Motor neuron (in vitro differentiated cells): ENCODE results near the gene EFNA3. TPM values are rescaled to one million over a fixed set of nuclear protein-coding genes. Genes with fewer than 3 reads are reported as not detected.

Experiments
- total RNA-seq, 8 experiments: library from RNA; unstranded; fragments of 300-600 nt; gene quantifications; 2 replicates each; pipeline versions ENCODE4 v1.2.3 to v1.2.4, GENCODE V29; 2022

EFNA3 gene
- total RNA-seq, 8 experiments from 2014 or later: 0.71 to 53.7 (median 27.8) TPM

Other genes with a start within 250 kb of the EFNA3 start
- gene KCNN3, start 208.6 kb upstream of the EFNA3 start, total RNA-seq: 10 to 100 TPM in 1 of 8 experiments, 1 to 10 TPM in 4, under 1 TPM in 3; 0.50 to 16.1 (median 1.5) TPM
- gene PMVK, start 142.1 kb upstream of the EFNA3 start, total RNA-seq: 10 to 100 TPM; 11.5 to 47.1 (median 24.6) TPM
- 100 to 1,000 TPM in 2 of 8 experiments, 10 to 100 TPM in 6; 12.4 to 156 (median 30.8) TPM for gene PBXIP1, start 122.7 kb upstream of the EFNA3 start, total RNA-seq
- gene PYGO2, start 117.1 kb upstream of the EFNA3 start, total RNA-seq: 10 to 100 TPM; 14.4 to 49.9 (median 26.5) TPM
- 100 to 1,000 TPM in 2 of 8 experiments, 10 to 100 TPM in 6; 24.8 to 184 (median 53.5) TPM for gene SHC1, start 108.1 kb upstream of the EFNA3 start, total RNA-seq
- 100 to 1,000 TPM in 1 of 8 experiments, 10 to 100 TPM in 7; 21.6 to 257 (median 42.5) TPM for gene CKS1B, start 104.2 kb upstream of the EFNA3 start, total RNA-seq
- 10 to 100 TPM; 34.1 to 76.9 (median 49.2) TPM for gene FLAD1, start 95.5 kb upstream of the EFNA3 start, total RNA-seq
- gene LENEP, start 85.3 kb upstream of the EFNA3 start, total RNA-seq: 1 to 10 TPM in 4 of 8 experiments, under 1 TPM in 3, not detected in 1; 0.38 to 3.4 (median 1.3) TPM
- 10 to 100 TPM in 3 of 8 experiments, 1 to 10 TPM in 5; 3.1 to 26.9 (median 8.6) TPM for gene ZBTB7B, start 76.0 kb upstream of the EFNA3 start, total RNA-seq
- 1 to 10 TPM in 2 of 8 experiments, under 1 TPM in 5, not detected in 1; 0.22 to 2.8 (median 0.78) TPM for gene DCST2, start 45.1 kb upstream of the EFNA3 start, total RNA-seq
- under 1 TPM in 2 of 8 experiments, not detected in 6; 0.16 to 1.00 TPM for gene DCST1, start 45.0 kb upstream of the EFNA3 start, total RNA-seq
- gene ADAM15, start 27.5 kb upstream of the EFNA3 start, total RNA-seq: 10 to 100 TPM; 15.7 to 76.9 (median 28.1) TPM
- gene EFNA4, start 15.1 kb upstream of the EFNA3 start, total RNA-seq: 10 to 100 TPM in 2 of 8 experiments, 1 to 10 TPM in 6; 5.4 to 10.9 (median 7.7) TPM
- 10 to 100 TPM in 2 of 8 experiments, 1 to 10 TPM in 5, under 1 TPM in 1; 0.92 to 61.0 (median 1.6) TPM for gene EFNA1, start 49.0 kb downstream of the EFNA3 start, total RNA-seq
- 10 to 100 TPM; 11.7 to 54.8 (median 18.9) TPM for gene SLC50A1, start 57.0 kb downstream of the EFNA3 start, total RNA-seq
- 100 to 1,000 TPM in 4 of 8 experiments, 10 to 100 TPM in 4; 54.1 to 173 (median 119) TPM for gene DPM3, start 61.7 kb downstream of the EFNA3 start, total RNA-seq
- 100 to 1,000 TPM; 166 to 272 (median 202) TPM for gene KRTCAP2, start 94.5 kb downstream of the EFNA3 start, total RNA-seq
- 10 to 100 TPM in 4 of 8 experiments, 1 to 10 TPM in 2, under 1 TPM in 2; 0.20 to 20.2 (median 11.4) TPM for gene TRIM46, start 95.0 kb downstream of the EFNA3 start, total RNA-seq
- 10 to 100 TPM; 12.4 to 51.2 (median 21.0) TPM for gene THBS3, start 129.1 kb downstream of the EFNA3 start, total RNA-seq
- 10 to 100 TPM; 32.9 to 65.0 (median 44.2) TPM for gene MTX1, start 129.9 kb downstream of the EFNA3 start, total RNA-seq
- gene ENTREP3, start 176.6 kb downstream of the EFNA3 start, total RNA-seq: 10 to 100 TPM in 6 of 8 experiments, 1 to 10 TPM in 2; 5.5 to 38.6 (median 22.6) TPM
- gene SCAMP3, start 183.5 kb downstream of the EFNA3 start, total RNA-seq: 100 to 1,000 TPM in 3 of 8 experiments, 10 to 100 TPM in 5; 52.0 to 115 (median 80.0) TPM
- 100 to 1,000 TPM in 1 of 8 experiments, 10 to 100 TPM in 7; 25.4 to 103 (median 48.0) TPM for gene CLK2, start 194.7 kb downstream of the EFNA3 start, total RNA-seq
- gene HCN3, start 198.6 kb downstream of the EFNA3 start, total RNA-seq: 10 to 100 TPM in 5 of 8 experiments, 1 to 10 TPM in 2, under 1 TPM in 1; 0.76 to 33.4 (median 12.1) TPM
- 1 to 10 TPM in 1 of 8 experiments, under 1 TPM in 7; 0.07 to 1.1 (median 0.17) TPM for gene PKLR, start 222.6 kb downstream of the EFNA3 start, total RNA-seq
- gene FDPS, start 230.0 kb downstream of the EFNA3 start, total RNA-seq: 100 to 1,000 TPM in 7 of 8 experiments, 10 to 100 TPM in 1; 93.5 to 448 (median 218) TPM
- gene RUSC1, start 242.1 kb downstream of the EFNA3 start, total RNA-seq: 10 to 100 TPM in 7 of 8 experiments, 1 to 10 TPM in 1; 8.4 to 92.6 (median 49.8) TPM